Suprapubic skin (tissue), 3 donors: ENCODE measurements around the gene ZNF384.

Experiments
- POLR2A ChIP-seq, 2 donors: fragments of 450-650 bp; IDR thresholded peaks; one replicate each; pipeline ENCODE4 v1.6.1; 2017; ENCODE audit warnings: antibody characterized with exemption in 2 of 2, mild to moderate bottlenecking in 2 of 2, moderate library complexity in 2 of 2
- TF ChIP-seq, protein P1 (sequence below), 2 donors: fragments of 200-600 bp in 1 of 2; fragments of 450-650 bp in 1 of 2; sonication (generic) in 1 of 2; IDR thresholded peaks; one replicate each; pipeline ENCODE4 v1.5.1; 2016 to 2019; ENCODE audit warnings: antibody characterized with exemption in 2 of 2, mild to moderate bottlenecking in 1 of 2, moderate library complexity in 1 of 2

GRCh38 chr12:6701078-6701768, 12.0 kb upstream of the ZNF384 start:
- TF ChIP-seq, protein P1, sequence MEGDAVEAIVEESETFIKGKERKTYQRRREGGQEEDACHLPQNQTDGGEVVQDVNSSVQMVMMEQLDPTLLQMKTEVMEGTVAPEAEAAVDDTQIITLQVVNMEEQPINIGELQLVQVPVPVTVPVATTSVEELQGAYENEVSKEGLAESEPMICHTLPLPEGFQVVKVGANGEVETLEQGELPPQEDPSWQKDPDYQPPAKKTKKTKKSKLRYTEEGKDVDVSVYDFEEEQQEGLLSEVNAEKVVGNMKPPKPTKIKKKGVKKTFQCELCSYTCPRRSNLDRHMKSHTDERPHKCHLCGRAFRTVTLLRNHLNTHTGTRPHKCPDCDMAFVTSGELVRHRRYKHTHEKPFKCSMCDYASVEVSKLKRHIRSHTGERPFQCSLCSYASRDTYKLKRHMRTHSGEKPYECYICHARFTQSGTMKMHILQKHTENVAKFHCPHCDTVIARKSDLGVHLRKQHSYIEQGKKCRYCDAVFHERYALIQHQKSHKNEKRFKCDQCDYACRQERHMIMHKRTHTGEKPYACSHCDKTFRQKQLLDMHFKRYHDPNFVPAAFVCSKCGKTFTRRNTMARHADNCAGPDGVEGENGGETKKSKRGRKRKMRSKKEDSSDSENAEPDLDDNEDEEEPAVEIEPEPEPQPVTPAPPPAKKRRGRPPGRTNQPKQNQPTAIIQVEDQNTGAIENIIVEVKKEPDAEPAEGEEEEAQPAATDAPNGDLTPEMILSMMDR (IDR thresholded peaks at IDR 0.05), result no peak
- TF ChIP-seq POLR2A (IDR thresholded peaks at IDR 0.05), result no peak
